Osteoblast (primary cell): Measurements from ENCODE around the gene MAGEA1. TPM values are rescaled to one million over a fixed set of nuclear protein-coding genes. Genes with fewer than 3 reads are reported as not detected.

Experiments used
- DNase-seq: peaks from one replicate; pipeline ENCODE4 v3.0.0; 2011; ENCODE audit warnings: low spot score, mixed read lengths; ENCODE audit not compliant: insufficient read length; ENCODE audit errors: missing footprints
- H2AFZ ChIP-seq: 2 replicates; pipeline ENCODE4 v1.6.0; 2011; ENCODE audit warnings: mild to moderate bottlenecking, low read length
- H3K27ac ChIP-seq: 2 replicates; pipeline ENCODE4 v1.5.1; 2011; ENCODE audit warnings: mild to moderate bottlenecking, low read depth, low read length, moderate library complexity
- H3K27me3 ChIP-seq: 2 replicates; pipeline ENCODE4 v1.6.0; 2012; ENCODE audit warnings: mild to moderate bottlenecking, control low read depth, inconsistent platforms, low read length, moderate library complexity; ENCODE audit not compliant: insufficient read depth
- H3K36me3 ChIP-seq: 2 replicates; pipeline ENCODE4 v1.5.1; 2011; ENCODE audit warnings: mild to moderate bottlenecking, low read length, control low read depth, moderate library complexity; ENCODE audit not compliant: insufficient read depth
- H3K4me1 ChIP-seq: 2 replicates; pipeline ENCODE4 v1.5.1; 2011; ENCODE audit warnings: mild to moderate bottlenecking, low read length, control low read depth, moderate library complexity; ENCODE audit not compliant: insufficient read depth
- H3K4me2 ChIP-seq: 2 replicates; pipeline ENCODE4 v1.6.0; 2011; ENCODE audit warnings: mild to moderate bottlenecking, low read length; ENCODE audit not compliant: insufficient read depth
- H3K4me3 ChIP-seq: fragments of 200-600 bp; sonication (generic); 3 replicates; pipeline ENCODE4 v1.5.1; 2012; ENCODE audit warnings: mild to moderate bottlenecking, low read length, inconsistent platforms; ENCODE audit not compliant: insufficient read depth
- H3K79me2 ChIP-seq: 2 replicates; pipeline ENCODE4 v1.6.0; 2012; ENCODE audit warnings: mild to moderate bottlenecking, low read length, control low read depth, inconsistent platforms; ENCODE audit not compliant: insufficient read depth
- H3K9me3 ChIP-seq: 2 replicates; pipeline ENCODE4 v1.5.1; 2011; ENCODE audit warnings: low read depth, low read length, control low read depth
- H4K20me1 ChIP-seq: 2 replicates; pipeline ENCODE4 v1.6.0; 2012; ENCODE audit warnings: mild to moderate bottlenecking, low read length, control low read depth; ENCODE audit not compliant: insufficient read depth
- total RNA-seq: library from RNA; depleted of rRNA; stranded (reverse); fragments of >200 nt; gene quantifications from 2 replicates; pipeline ENCODE4 v1.2.3, GENCODE V29; 2012
- TF ChIP-seq, protein P1 (sequence below): IDR thresholded peaks from 2 replicates; pipeline ENCODE4 v1.5.1; 2011; ENCODE audit warnings: mild to moderate bottlenecking, low read depth, low read length, moderate library complexity; ENCODE audit errors: extremely low read depth

MAGEA1 gene
- total RNA-seq, 1 donor = not detected

DNA sequence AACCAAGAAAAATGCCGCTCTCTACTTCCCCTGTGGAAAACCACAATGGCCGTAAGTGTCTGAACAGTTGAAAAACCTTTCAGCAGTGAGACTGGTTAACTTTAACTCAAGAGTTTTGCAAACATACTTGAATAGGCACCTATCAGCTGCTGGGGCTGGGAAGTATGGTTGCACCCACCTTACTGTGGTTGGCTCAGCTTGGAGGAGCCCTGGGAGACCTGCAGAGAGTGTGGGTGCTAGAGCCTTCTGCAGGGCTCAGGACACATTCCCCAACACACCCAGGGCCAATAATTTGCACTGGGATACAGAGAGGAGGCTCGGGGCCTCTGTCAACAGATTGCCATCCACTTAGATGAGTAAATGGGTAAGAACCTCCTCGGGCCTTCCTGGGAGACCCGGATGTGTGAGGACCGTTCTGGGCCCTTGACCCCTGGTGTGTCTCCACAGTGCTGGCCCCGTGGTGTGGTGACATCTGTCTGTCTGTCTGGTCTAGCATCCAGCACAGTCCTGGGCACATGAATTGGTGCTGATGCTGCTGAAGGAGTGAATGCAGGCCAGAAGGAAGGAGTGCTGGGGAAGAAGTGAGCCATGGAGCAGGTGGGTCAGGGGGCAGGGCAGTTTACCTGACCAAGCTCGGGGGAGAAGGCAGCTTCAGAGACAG, 46.5 kb downstream of the MAGEA1 start:
- H4K20me1 ChIP-seq = no peaks in the 10 kb centered on the region
- H3K9me3 ChIP-seq = no peaks in the 10 kb centered on the region
- no peak overlapping the region for H2AFZ ChIP-seq
- H3K4me3 ChIP-seq = no peak overlapping the region
- no peak overlapping the region for H3K27ac ChIP-seq
- no peak for DNase-seq
- no peaks in the 10 kb centered on the region for H3K79me2 ChIP-seq
- no peak overlapping the region for H3K4me2 ChIP-seq
- H3K27me3 ChIP-seq = peaks cover 8% of the 10 kb centered on the region
- TF ChIP-seq, protein P1, sequence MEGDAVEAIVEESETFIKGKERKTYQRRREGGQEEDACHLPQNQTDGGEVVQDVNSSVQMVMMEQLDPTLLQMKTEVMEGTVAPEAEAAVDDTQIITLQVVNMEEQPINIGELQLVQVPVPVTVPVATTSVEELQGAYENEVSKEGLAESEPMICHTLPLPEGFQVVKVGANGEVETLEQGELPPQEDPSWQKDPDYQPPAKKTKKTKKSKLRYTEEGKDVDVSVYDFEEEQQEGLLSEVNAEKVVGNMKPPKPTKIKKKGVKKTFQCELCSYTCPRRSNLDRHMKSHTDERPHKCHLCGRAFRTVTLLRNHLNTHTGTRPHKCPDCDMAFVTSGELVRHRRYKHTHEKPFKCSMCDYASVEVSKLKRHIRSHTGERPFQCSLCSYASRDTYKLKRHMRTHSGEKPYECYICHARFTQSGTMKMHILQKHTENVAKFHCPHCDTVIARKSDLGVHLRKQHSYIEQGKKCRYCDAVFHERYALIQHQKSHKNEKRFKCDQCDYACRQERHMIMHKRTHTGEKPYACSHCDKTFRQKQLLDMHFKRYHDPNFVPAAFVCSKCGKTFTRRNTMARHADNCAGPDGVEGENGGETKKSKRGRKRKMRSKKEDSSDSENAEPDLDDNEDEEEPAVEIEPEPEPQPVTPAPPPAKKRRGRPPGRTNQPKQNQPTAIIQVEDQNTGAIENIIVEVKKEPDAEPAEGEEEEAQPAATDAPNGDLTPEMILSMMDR = no peak
- no peaks in the 10 kb centered on the region for H3K4me1 ChIP-seq
- H3K36me3 ChIP-seq = no peaks in the 10 kb centered on the region

DNA sequence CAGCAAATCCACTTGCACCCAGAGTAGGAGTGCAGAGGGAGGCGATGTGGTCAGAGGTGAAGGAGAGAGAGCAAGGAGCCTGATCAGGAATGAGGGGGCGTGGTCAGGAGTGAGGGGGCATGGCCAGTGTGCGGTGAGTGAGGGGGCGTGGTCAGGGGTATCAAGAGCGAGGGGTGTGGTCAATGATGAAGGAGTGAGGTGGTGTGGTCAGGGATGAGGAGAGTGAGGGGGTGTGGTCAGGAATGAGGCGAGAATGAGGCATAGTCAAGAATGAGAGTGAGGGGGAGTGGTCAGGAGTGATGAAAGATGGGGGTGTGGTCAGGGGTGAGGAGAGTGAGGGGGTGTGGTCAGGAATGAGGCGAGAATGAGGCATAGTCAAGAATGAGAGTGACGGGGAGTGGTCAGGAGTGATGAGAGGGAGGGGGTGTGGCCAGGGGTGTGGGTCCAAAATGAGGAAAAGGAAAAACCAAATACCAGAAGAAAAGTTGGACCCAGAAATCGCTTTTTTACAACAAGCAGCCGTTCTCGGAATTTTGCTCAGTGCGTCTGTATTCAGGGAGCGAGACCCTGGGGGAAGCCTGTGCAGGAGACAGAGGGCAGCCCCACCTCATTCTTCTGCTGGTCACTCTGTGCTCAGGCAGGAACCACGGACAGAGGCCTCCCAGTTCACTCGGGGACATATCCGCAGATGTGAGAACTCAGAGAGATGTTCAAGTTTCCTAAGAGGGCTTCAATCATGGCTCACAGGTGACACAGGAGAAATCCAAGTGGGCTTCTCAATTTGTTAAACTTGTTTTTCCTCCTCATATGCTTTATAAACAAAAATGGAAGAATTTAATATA, 47.5 kb downstream of the MAGEA1 start:
- peak; percentile 9 for DNase-seq
- H3K4me3 ChIP-seq = no peak overlapping the region

More for the DNA sequence above, 47.5 kb downstream of the MAGEA1 start:
- no peak overlapping the region for H3K4me2 ChIP-seq
- no peaks in the 10 kb centered on the region for H3K4me1 ChIP-seq
- H3K27ac ChIP-seq = no peak overlapping the region
- H2AFZ ChIP-seq = no peak overlapping the region
- H3K27me3 ChIP-seq = peaks cover 2% of the 10 kb centered on the region
- H3K9me3 ChIP-seq = no peaks in the 10 kb centered on the region
- H3K79me2 ChIP-seq = no peaks in the 10 kb centered on the region
- no peaks in the 10 kb centered on the region for H4K20me1 ChIP-seq
- no peaks in the 10 kb centered on the region for H3K36me3 ChIP-seq
- TF ChIP-seq, protein P1 = no peak

Other genes with a start within 250 kb of the MAGEA1 start
- not detected in 2 replicates for gene PNMA5, start 185.2 kb upstream of the MAGEA1 start, total RNA-seq
- not detected in 2 replicates for gene PNMA3, start 122.8 kb upstream of the MAGEA1 start, total RNA-seq
- 1.1 and 1.2 TPM in 2 replicates for gene PNMA6A, start 106.8 kb upstream of the MAGEA1 start, total RNA-seq
- not detected in 2 replicates for gene PNMA6F, start 142.5 kb downstream of the MAGEA1 start, total RNA-seq
- 11.2 and 12.1 TPM in 2 replicates for gene ZNF275, start 154.9 kb downstream of the MAGEA1 start, total RNA-seq
- gene PNMA6E, start 222.1 kb downstream of the MAGEA1 start, total RNA-seq = not detected in 2 replicates
- gene ZFP92, start 232.2 kb downstream of the MAGEA1 start, total RNA-seq = under 0.01 TPM in 1 of 2 replicates, not detected in the other